Small intestine (tissue), 7 donors: ENCODE data around the gene PLXNA4. TPM values are rescaled to one million over a fixed set of nuclear protein-coding genes. Genes with fewer than 3 reads are reported as not detected.

Experiments used
- DNase-seq, 2 donors: peaks; one replicate each; pipeline versions ENCODE4 v3.0.0 to v3.0.0-alpha.2; 2013
- FAIRE-seq: peaks from 2 replicates; lab custom pipeline; 2012; peaks lifted over from hg19 to GRCh38; lab: Jason Lieb, UNC
- H3K27ac ChIP-seq, 3 donors: one replicate each; pipeline ENCODE4 v1.5.1; 2013; ENCODE audit warnings: low read length in 2 of 3, mild to moderate bottlenecking in 2 of 3, control low read depth in 1 of 3, inconsistent platforms in 1 of 3, low read depth in 1 of 3, moderate library complexity in 1 of 3
- H3K27me3 ChIP-seq, 3 donors: one replicate each; pipeline ENCODE4 v1.6.1; 2013; ENCODE audit warnings: low read length in 3 of 3, inconsistent platforms in 1 of 3; ENCODE audit not compliant: control insufficient read depth in 3 of 3, insufficient read depth in 3 of 3
- H3K36me3 ChIP-seq, 3 donors: one replicate each; pipeline ENCODE4 v1.6.1; 2013; ENCODE audit warnings: low read length in 3 of 3, inconsistent platforms in 1 of 3, low read depth in 1 of 3, mild to moderate bottlenecking in 1 of 3, moderate library complexity in 1 of 3; ENCODE audit not compliant: control insufficient read depth in 3 of 3, insufficient read depth in 2 of 3
- H3K4me1 ChIP-seq, 3 donors: one replicate each; pipeline ENCODE4 v1.6.1; 2013; ENCODE audit warnings: low read length in 2 of 3, inconsistent platforms in 1 of 3, low read depth in 1 of 3, mild to moderate bottlenecking in 1 of 3, moderate library complexity in 1 of 3; ENCODE audit not compliant: control insufficient read depth in 3 of 3, insufficient read depth in 2 of 3
- H3K4me3 ChIP-seq, 3 donors: one replicate each; pipeline ENCODE4 v1.5.1; 2013; ENCODE audit warnings: low read length in 3 of 3, control low read depth in 1 of 3, inconsistent platforms in 1 of 3, low read depth in 1 of 3, mild to moderate bottlenecking in 1 of 3, moderate library complexity in 1 of 3
- H3K9me3 ChIP-seq, 2 donors: one replicate each; pipeline ENCODE4 v1.6.1; 2013; ENCODE audit warnings: low read depth in 1 of 2, low read length in 1 of 2; ENCODE audit not compliant: control insufficient read depth in 2 of 2, insufficient read depth in 1 of 2
- WGBS, 3 donors: extraction: QIAGEN DNeasy Blood & Tissue Kit; methylation state at CpG; one replicate each; pipeline ENCODE4 v1.1.7; 2013; 5-methylcytosine and 5-hydroxymethylcytosine counted together
- polyA plus RNA-seq, 4 donors: library from polyadenylated mRNA; stranded (reverse) in 3 of 4; unstranded in 1 of 4; fragments of 200-250 nt in 3 of 4; fragments of 120-200 nt in 1 of 4; gene quantifications; one replicate each; pipeline versions ENCODE4 v1.2.1 to v1.2.3, GENCODE V29; 2013
- donor health status: healthy with polysubstance abuse.
- donor health status: control.
- donor health status: control.
- donor health status: Bipolar disorder and iron deficiency.
- donor health status: healthy.

The PLXNA4 gene
- polyA plus RNA-seq, 4 donors: under 0.01 to 3.9 (median 1.2) TPM; not detected in 1

DNA sequence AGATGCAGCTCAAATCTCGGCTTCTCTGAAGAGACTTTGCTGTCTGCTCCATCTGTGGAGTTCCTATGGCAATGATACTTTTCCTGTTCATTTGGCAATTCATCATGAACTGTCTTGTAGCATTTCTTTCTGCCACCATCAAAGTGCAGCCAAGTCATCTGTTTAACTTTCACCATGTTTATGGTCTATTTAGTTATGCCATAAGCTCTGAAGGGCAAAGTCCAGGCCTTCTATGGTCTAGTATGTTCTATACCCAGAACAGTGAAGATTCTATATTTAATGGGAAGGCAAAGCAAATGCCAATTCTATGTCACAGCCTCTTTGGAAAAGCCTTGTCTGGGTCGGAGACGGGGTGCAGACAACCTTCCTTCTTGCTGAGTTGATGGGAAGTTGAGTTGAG, 472.6 kb downstream of the PLXNA4 start:
- H3K27ac ChIP-seq: no peak overlapping the region
- WGBS, 3 donors: 38 to 71% (median 65%) methylated on average over 3 of the region's 3 CpGs
- DNase-seq (peak; percentile 70 to 78), FAIRE-seq (no peak)
- no peaks in the 10 kb centered on the region for H3K27me3 ChIP-seq
- H3K36me3 ChIP-seq: no peaks in the 10 kb centered on the region
- H3K9me3 ChIP-seq: no peaks in the 10 kb centered on the region
- no peak overlapping the region for H3K4me3 ChIP-seq
- peaks cover 0 to 2% (median 0%) of the 10 kb centered on the region in 3 donors for H3K4me1 ChIP-seq

- Histone ChIP-seq H3K9me3 (no peaks in the 10 kb centered on the region), H3K36me3 (no peaks in the 10 kb centered on the region), H3K4me1 (peaks cover 0 to 2% (median 0%) of the 10 kb centered on the region in 3 donors), H3K27ac (no peak overlapping the region), H3K4me3 (no peak overlapping the region), H3K27me3 (no peaks in the 10 kb centered on the region)
- DNase-seq (no peak), FAIRE-seq (no peak)
- WGBS, 3 donors: 77 to 89% (median 83%) methylated on average over 10 of the region's 10 CpGs
These were observed 473.3 kb downstream of the PLXNA4 start for GRCh38 chr7:132102942-132103341.

DNA sequence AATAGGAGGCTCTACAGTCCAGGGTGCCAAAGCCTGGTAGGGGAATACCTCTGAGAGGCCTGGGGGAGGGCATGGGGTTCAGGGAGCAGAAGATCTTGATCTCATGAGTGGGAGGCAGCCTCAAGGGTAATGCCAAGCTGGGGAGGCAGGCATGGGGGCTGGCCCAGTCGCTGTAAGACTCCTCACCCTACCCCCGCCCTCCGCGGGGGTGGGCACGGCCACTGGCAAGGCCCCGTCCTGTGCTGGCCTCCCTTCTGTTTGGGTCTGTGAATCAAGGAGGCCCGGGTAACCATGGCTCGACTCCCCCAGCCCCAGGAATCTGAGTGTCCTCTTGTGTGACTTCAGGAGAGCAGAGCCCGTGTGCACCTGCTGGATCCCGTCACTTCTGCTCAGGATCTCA, 473.9 kb downstream of the PLXNA4 start:
- FAIRE-seq: no peak
- H3K27me3 ChIP-seq: peaks cover 0 to 3% (median 0%) of the 10 kb centered on the region in 3 donors
- H3K9me3 ChIP-seq: no peaks in the 10 kb centered on the region

DNA sequence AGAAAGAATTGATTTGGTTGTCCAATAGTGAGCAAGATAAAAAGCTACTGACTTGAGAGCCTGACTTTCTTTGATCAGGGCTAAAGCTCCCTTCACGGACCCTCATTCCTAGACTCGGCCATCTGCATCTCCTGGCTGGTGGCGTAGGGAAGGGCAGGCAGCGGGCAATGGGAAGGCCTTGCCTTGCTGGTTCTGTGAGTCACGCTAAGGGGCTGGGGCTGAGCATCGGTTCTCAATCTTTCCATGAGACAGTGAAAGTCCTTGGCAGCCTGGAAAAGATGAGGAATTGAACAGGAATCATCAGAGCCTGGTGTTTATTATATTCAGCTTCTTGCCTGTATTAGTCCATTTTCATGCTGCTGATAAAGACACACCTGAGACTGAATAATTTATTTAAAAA, 475.3 kb downstream of the PLXNA4 start:
- Histone ChIP-seq H3K4me1 (peaks cover 0 to 2% (median 0%) of the 10 kb centered on the region in 3 donors), H3K9me3 (no peaks in the 10 kb centered on the region), H3K4me3 (no peak overlapping the region), H3K27me3 (peaks cover 0 to 3% (median 0%) of the 10 kb centered on the region in 3 donors), H3K27ac (no peak overlapping the region), H3K36me3 (no peaks in the 10 kb centered on the region)
- no peak for DNase-seq
- 94 to 96% (median 95%) methylated on average over 6 of the region's 6 CpGs for WGBS, 3 donors
- no peak for FAIRE-seq

More for the DNA sequence above, 473.9 kb downstream of the PLXNA4 start:
- H3K4me1 ChIP-seq: peaks cover 0 to 2% (median 0%) of the 10 kb centered on the region in 3 donors
- no peak overlapping the region for H3K27ac ChIP-seq
- no peak overlapping the region for H3K4me3 ChIP-seq
- no peaks in the 10 kb centered on the region for H3K36me3 ChIP-seq
- DNase-seq: no peak
- WGBS, 3 donors: 90 to 96% (median 91%) methylated on average over 10 of the region's 10 CpGs

DNA sequence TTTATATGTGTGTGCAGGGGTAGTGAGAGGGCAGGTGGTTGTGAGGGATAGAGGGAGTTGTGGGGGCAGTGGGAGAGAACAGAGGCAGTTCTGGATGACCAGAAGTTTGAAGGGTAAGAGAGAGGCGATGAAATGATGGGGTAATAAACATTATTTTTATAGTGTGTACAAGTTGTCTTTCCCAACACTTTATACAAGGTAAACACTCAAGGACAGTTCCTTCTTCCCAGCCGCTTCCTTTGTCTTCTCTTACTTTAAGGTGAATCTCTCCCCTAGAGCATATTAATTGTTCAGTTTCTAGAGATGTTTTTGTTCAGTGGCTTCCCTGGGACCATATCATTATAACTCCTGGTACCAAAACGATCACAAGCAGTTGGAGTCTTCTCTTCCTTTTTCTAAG, 475.8 kb downstream of the PLXNA4 start:
- Histone ChIP-seq H3K27me3 (peaks cover 0 to 3% (median 0%) of the 10 kb centered on the region in 3 donors), H3K36me3 (no peaks in the 10 kb centered on the region), H3K9me3 (no peaks in the 10 kb centered on the region), H3K4me1 (peaks cover 0 to 2% (median 0%) of the 10 kb centered on the region in 3 donors), H3K27ac (no peak overlapping the region), H3K4me3 (no peak overlapping the region)
- FAIRE-seq (no peak), DNase-seq (no peak)
- WGBS, 3 donors: 84 to 92% (median 87%) methylated on average over 3 of the region's 3 CpGs

DNA sequence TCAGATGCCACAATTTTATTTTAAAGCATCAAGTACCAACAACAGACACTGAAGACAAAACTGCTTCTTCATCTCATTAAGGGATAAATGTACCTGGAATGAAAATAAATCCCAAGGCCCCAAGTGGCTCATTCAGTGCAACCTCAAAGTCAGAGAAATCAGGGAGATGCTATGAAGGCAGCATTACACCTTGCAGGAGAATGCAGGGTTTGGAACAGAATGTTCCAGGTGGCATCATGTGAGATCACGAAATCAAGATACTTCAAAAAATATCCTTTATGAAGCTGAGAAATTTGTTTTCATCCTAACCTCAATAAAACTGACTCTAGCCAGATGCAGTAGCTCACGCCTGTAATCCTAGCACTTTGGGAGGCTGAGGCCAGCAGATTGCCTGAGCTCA, 477.1 kb downstream of the PLXNA4 start:
- H3K27me3 ChIP-seq: peaks cover 0 to 3% (median 0%) of the 10 kb centered on the region in 3 donors
- no peak overlapping the region for H3K4me3 ChIP-seq
- FAIRE-seq: no peak
- H3K9me3 ChIP-seq: no peaks in the 10 kb centered on the region
- WGBS, 3 donors: 87 to 98% (median 92%) methylated on average over 2 of the region's 2 CpGs
- DNase-seq: no peak
- no peak overlapping the region for H3K27ac ChIP-seq
- peaks cover 0 to 2% (median 0%) of the 10 kb centered on the region in 3 donors for H3K4me1 ChIP-seq
- H3K36me3 ChIP-seq: no peaks in the 10 kb centered on the region

- peaks cover 0 to 3% (median 0%) of the 10 kb centered on the region in 3 donors for H3K27me3 ChIP-seq
- no peaks in the 10 kb centered on the region for H3K4me1 ChIP-seq
- H3K36me3 ChIP-seq: no peaks in the 10 kb centered on the region
- DNase-seq: no peak
- FAIRE-seq: no peak
- H3K4me3 ChIP-seq: no peak overlapping the region
- H3K9me3 ChIP-seq: no peaks in the 10 kb centered on the region
- H3K27ac ChIP-seq: no peak overlapping the region
- WGBS, 3 donors: 72 to 92% (median 91%) methylated on average over 1 of the region's 1 CpG
These were observed 477.9 kb downstream of the PLXNA4 start for GRCh38 chr7:132098327-132098726.

DNA sequence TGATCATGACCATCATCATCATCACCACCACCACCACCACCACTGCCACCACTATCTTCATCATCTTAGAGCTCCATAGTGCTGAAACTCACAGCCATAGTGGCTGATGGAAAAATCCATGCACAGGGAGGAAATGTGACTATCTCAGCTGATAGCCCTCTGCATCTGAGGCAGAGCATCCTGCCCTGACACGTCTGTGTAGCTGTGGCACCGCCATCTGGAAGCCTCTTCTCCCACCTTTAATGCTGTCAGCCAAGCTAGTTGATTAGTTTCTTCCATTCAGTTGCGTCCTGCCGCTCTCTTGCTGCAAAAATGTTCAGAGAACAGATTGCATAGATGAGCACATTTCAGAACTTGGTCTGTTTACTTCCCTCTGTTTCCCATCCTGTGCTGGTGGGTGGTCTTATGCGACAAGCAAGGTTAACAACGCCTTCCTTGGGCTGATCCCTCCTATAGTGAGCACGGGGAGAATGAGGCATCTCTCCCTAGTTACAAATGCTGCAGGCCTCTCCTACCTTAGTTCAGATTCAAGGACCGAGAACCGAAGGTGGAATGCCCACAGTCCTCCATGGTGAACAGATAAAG, 478.6 kb downstream of the PLXNA4 start:
- 79 to 91% (median 81%) methylated on average over 9 of the region's 9 CpGs for WGBS, 3 donors
- H3K27me3 ChIP-seq: peaks cover 0 to 3% (median 0%) of the 10 kb centered on the region in 3 donors
- H3K4me3 ChIP-seq: no peak overlapping the region
- no peaks in the 10 kb centered on the region for H3K4me1 ChIP-seq
- no peaks in the 10 kb centered on the region for H3K9me3 ChIP-seq
- no peaks in the 10 kb centered on the region for H3K36me3 ChIP-seq
- DNase-seq: no peak
- no peak overlapping the region for H3K27ac ChIP-seq
- no peak for FAIRE-seq
